Body of pancreas (tissue), 4 donors: ENCODE results near the gene NVL.

Source experiments
- CTCF ChIP-seq, 7 experiments: fragments of 450-650 bp in 4 of 7; fragments of 200-600 bp in 3 of 7; sonication (generic) in 3 of 7; IDR thresholded peaks; one replicate each; pipeline ENCODE4 v1.5.1; 2016 to 2019; ENCODE audit warnings: antibody characterized with exemption in 7 of 7
- POLR2A ChIP-seq, 3 donors: fragments of 450-650 bp; IDR thresholded peaks; one replicate each; pipeline ENCODE4 v1.6.1; 2016; ENCODE audit warnings: antibody characterized with exemption in 3 of 3, mild to moderate bottlenecking in 2 of 3

- no peak for TF ChIP-seq CTCF (IDR thresholded peaks at IDR 0.05)
- no peak for TF ChIP-seq POLR2A (IDR thresholded peaks at IDR 0.05)
These were observed 141.7 kb downstream of the NVL start for GRCh38 chr1:224188286-224188685.
